ENCODE results near the gene C2CD2.

DNA sequence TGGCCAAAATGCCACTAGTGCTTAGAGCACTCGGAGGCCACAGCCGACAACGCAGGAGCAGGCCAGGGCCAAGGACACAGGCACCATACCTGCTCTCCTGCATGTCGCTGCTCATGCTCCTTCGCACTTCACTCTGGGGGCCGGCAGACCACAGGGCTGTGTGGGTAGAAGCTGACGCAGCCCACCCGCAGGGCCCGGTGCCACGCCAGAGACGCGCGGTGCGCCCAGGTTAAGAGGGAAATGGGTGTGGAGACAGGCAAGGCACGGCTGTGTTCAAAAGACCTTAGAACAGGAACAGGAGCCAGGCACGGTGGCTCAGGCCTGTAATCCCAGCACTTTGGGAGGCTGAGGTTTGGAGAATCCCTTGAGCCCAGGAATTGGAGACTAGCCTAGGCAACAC lies 61.1 kb downstream of the C2CD2 start:
- TF ChIP-seq, protein P1, sequence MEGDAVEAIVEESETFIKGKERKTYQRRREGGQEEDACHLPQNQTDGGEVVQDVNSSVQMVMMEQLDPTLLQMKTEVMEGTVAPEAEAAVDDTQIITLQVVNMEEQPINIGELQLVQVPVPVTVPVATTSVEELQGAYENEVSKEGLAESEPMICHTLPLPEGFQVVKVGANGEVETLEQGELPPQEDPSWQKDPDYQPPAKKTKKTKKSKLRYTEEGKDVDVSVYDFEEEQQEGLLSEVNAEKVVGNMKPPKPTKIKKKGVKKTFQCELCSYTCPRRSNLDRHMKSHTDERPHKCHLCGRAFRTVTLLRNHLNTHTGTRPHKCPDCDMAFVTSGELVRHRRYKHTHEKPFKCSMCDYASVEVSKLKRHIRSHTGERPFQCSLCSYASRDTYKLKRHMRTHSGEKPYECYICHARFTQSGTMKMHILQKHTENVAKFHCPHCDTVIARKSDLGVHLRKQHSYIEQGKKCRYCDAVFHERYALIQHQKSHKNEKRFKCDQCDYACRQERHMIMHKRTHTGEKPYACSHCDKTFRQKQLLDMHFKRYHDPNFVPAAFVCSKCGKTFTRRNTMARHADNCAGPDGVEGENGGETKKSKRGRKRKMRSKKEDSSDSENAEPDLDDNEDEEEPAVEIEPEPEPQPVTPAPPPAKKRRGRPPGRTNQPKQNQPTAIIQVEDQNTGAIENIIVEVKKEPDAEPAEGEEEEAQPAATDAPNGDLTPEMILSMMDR (IDR thresholded peaks at IDR 0.05) = no peak
- TF ChIP-seq POLR2A (IDR thresholded peaks at IDR 0.05) = no peak

Measured in prostate gland (tissue), 2 donors.